ENCODE results near the gene SLC8A1. TPM values are rescaled to one million over a fixed set of nuclear protein-coding genes. Genes with fewer than 3 reads are reported as not detected.

Gene SLC8A1
- total RNA-seq, 1 donor from 2014 or later = 34.8 TPM

DNA sequence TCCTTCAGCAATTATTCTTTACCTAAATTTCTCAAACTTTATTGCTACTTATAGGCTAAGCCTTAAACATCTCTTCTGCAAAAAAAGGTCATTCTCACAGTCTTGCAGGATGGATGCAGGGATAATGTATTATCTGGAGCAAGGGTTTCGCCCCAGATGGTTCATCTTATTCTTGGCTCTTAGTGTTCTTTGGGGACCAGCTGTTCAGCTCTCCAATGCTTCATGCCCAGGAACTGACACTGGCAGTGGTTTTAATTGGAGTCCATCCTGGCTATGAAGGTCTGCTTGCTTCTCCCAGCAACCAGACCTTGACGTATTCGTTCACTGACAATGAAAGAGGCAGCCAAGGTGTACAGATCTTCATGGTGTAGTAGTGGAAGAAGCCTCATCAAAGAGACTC lies 331.9 kb downstream of the SLC8A1 start:
- DNase-seq (ENCODE audit: low read depth) (no peak), FAIRE-seq (no peak)
- H3K4me1 ChIP-seq (ENCODE audit: insufficient read depth, low read length) = no peaks in the 10 kb centered on the region

DNA sequence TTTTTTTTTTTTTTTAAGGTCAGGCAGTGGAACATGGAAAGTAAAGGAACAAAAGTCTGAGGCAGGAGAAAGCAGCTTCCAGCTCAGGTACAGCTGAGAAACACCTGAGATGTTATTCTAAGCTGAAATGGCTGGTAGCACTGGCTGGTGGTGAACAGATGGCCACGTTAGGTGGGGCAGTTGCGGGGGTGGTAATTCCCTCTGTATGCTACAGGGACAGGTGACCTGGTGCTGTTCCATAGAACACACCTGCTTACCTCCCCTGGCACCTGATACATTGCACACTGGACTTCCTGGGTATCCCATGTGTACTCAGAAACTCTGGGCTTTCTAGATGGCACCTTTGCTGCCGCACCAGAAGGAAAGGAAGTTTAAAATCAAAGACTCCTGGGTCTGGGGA lies 333.3 kb downstream of the SLC8A1 start:
- no peak for TF ChIP-seq EZH2 (IDR thresholded peaks at IDR 0.05; ENCODE audit: insufficient read depth, low read length)
- H3K27me3 ChIP-seq (ENCODE audit: insufficient read depth, low read length) = no peaks in the 10 kb centered on the region
- no peak overlapping the region for H3K4me3 ChIP-seq (ENCODE audit: insufficient read depth, low read depth, low read length)

More for the DNA sequence above, 331.9 kb downstream of the SLC8A1 start:
- Histone ChIP-seq H3K27ac (ENCODE audit: low read depth, low read length) (no peak overlapping the region), H3K27me3 (ENCODE audit: insufficient read depth, low read length) (no peaks in the 10 kb centered on the region), H3K4me2 (ENCODE audit: low read length) (no peak overlapping the region), H4K20me1 (ENCODE audit: insufficient read depth, low read length) (no peaks in the 10 kb centered on the region), H3K9ac (ENCODE audit: low read length) (no peak overlapping the region), H2AFZ (ENCODE audit: low read depth, low read length) (no peak overlapping the region), H3K36me3 (ENCODE audit: insufficient read depth, low read length) (no peaks in the 10 kb centered on the region), H3K9me3 (ENCODE audit: insufficient read depth, low read depth, low read length) (no peaks in the 10 kb centered on the region), H3K4me3 (ENCODE audit: insufficient read depth, low read depth, low read length) (no peak overlapping the region), H3K79me2 (ENCODE audit: insufficient read depth, low read length) (no peaks in the 10 kb centered on the region)
- H3K27ac Mint-ChIP-seq (ENCODE audit: unreplicated experiment) = no peak overlapping the region
- H3K4me1 Mint-ChIP-seq (ENCODE audit: low read depth, unreplicated experiment) = peaks cover 3% of the 10 kb centered on the region
- no peaks in the 10 kb centered on the region for H3K27me3 Mint-ChIP-seq (ENCODE audit: low read depth, unreplicated experiment)
- H3K36me3 Mint-ChIP-seq (ENCODE audit: low read depth, unreplicated experiment) = peaks cover 5% of the 10 kb centered on the region
- no peak for TF ChIP-seq EZH2 (IDR thresholded peaks at IDR 0.05; ENCODE audit: insufficient read depth, low read length)
- TF ChIP-seq, protein P1, sequence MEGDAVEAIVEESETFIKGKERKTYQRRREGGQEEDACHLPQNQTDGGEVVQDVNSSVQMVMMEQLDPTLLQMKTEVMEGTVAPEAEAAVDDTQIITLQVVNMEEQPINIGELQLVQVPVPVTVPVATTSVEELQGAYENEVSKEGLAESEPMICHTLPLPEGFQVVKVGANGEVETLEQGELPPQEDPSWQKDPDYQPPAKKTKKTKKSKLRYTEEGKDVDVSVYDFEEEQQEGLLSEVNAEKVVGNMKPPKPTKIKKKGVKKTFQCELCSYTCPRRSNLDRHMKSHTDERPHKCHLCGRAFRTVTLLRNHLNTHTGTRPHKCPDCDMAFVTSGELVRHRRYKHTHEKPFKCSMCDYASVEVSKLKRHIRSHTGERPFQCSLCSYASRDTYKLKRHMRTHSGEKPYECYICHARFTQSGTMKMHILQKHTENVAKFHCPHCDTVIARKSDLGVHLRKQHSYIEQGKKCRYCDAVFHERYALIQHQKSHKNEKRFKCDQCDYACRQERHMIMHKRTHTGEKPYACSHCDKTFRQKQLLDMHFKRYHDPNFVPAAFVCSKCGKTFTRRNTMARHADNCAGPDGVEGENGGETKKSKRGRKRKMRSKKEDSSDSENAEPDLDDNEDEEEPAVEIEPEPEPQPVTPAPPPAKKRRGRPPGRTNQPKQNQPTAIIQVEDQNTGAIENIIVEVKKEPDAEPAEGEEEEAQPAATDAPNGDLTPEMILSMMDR (IDR thresholded peaks at IDR 0.05; ENCODE audit: insufficient read depth, low read depth, low read length) = no peak
- H3K9me3 Mint-ChIP-seq (ENCODE audit: unreplicated experiment) = no peaks in the 10 kb centered on the region
- H3K4me3 Mint-ChIP-seq (ENCODE audit: unreplicated experiment) = no peak overlapping the region

GRCh38 chr2:40115894-40116293 lies 336.0 kb downstream of the SLC8A1 start:
- no peak for TF ChIP-seq EZH2 (IDR thresholded peaks at IDR 0.05; ENCODE audit: insufficient read depth, low read length)
- TF ChIP-seq, protein P1 (IDR thresholded peaks at IDR 0.05; ENCODE audit: insufficient read depth, low read depth, low read length) = no peak
- H3K4me1 ChIP-seq (ENCODE audit: insufficient read depth, low read length) = no peaks in the 10 kb centered on the region
- no peaks in the 10 kb centered on the region for H4K20me1 ChIP-seq (ENCODE audit: insufficient read depth, low read length)
- H3K36me3 Mint-ChIP-seq (ENCODE audit: low read depth, unreplicated experiment) = peaks cover 5% of the 10 kb centered on the region
- no peaks in the 10 kb centered on the region for H3K9me3 ChIP-seq (ENCODE audit: insufficient read depth, low read depth, low read length)
- no peaks in the 10 kb centered on the region for H3K36me3 ChIP-seq (ENCODE audit: insufficient read depth, low read length)
- no peaks in the 10 kb centered on the region for H3K9me3 Mint-ChIP-seq (ENCODE audit: unreplicated experiment)
- no peak overlapping the region for H3K4me3 ChIP-seq (ENCODE audit: insufficient read depth, low read depth, low read length)
- no peaks in the 10 kb centered on the region for H3K27me3 Mint-ChIP-seq (ENCODE audit: low read depth, unreplicated experiment)
- H3K4me2 ChIP-seq (ENCODE audit: low read length) = no peak overlapping the region
- DNase-seq (ENCODE audit: low read depth) (no peak), FAIRE-seq (no peak)
- no peak overlapping the region for H3K27ac Mint-ChIP-seq (ENCODE audit: unreplicated experiment)
- no peak overlapping the region for H3K27ac ChIP-seq (ENCODE audit: low read depth, low read length)
- no peaks in the 10 kb centered on the region for H3K27me3 ChIP-seq (ENCODE audit: insufficient read depth, low read length)
- H2AFZ ChIP-seq (ENCODE audit: low read depth, low read length) = no peak overlapping the region
- H3K9ac ChIP-seq (ENCODE audit: low read length) = no peak overlapping the region
- H3K4me3 Mint-ChIP-seq (ENCODE audit: unreplicated experiment) = no peak overlapping the region
- H3K4me1 Mint-ChIP-seq (ENCODE audit: low read depth, unreplicated experiment) = peaks cover 6% of the 10 kb centered on the region
- H3K79me2 ChIP-seq (ENCODE audit: insufficient read depth, low read length) = no peaks in the 10 kb centered on the region

More for the DNA sequence above, 333.3 kb downstream of the SLC8A1 start:
- no peaks in the 10 kb centered on the region for H3K9me3 ChIP-seq (ENCODE audit: insufficient read depth, low read depth, low read length)
- H3K4me1 ChIP-seq (ENCODE audit: insufficient read depth, low read length) = no peaks in the 10 kb centered on the region
- peaks cover 5% of the 10 kb centered on the region for H3K36me3 Mint-ChIP-seq (ENCODE audit: low read depth, unreplicated experiment)
- no peaks in the 10 kb centered on the region for H3K36me3 ChIP-seq (ENCODE audit: insufficient read depth, low read length)
- H3K4me1 Mint-ChIP-seq (ENCODE audit: low read depth, unreplicated experiment) = peaks cover 6% of the 10 kb centered on the region
- no peaks in the 10 kb centered on the region for H3K27me3 Mint-ChIP-seq (ENCODE audit: low read depth, unreplicated experiment)
- H4K20me1 ChIP-seq (ENCODE audit: insufficient read depth, low read length) = no peaks in the 10 kb centered on the region
- no peak overlapping the region for H3K27ac Mint-ChIP-seq (ENCODE audit: unreplicated experiment)
- no peak for DNase-seq (ENCODE audit: low read depth)
- no peak overlapping the region for H3K4me3 Mint-ChIP-seq (ENCODE audit: unreplicated experiment)
- H3K9me3 Mint-ChIP-seq (ENCODE audit: unreplicated experiment) = no peaks in the 10 kb centered on the region
- H2AFZ ChIP-seq (ENCODE audit: low read depth, low read length) = no peak overlapping the region
- no peaks in the 10 kb centered on the region for H3K79me2 ChIP-seq (ENCODE audit: insufficient read depth, low read length)
- no peak for FAIRE-seq
- H3K4me2 ChIP-seq (ENCODE audit: low read length) = no peak overlapping the region
- no peak overlapping the region for H3K9ac ChIP-seq (ENCODE audit: low read length)
- no peak overlapping the region for H3K27ac ChIP-seq (ENCODE audit: low read depth, low read length)

Measured in astrocyte (in vitro differentiated cells and primary cell).